GM19043 (cell line): Measurements from ENCODE around the gene CATSPERB.
"Not testable (repeated sequence)": the region's sequence is repeated elsewhere in the genome, so short reads cannot be mapped to it uniquely, and the experiment has no call there.

Source experiments
- ATAC-seq: cut with Tn5 transposase; IDR thresholded peaks from one replicate; pipeline ENCODE4 v1.9.1; 2021; ENCODE audit warnings: low read depth; ENCODE audit not compliant: unreplicated experiment

CATSPERB gene

GRCh38 chr14:91731986-91732385, at the start of gene CATSPERB:
Gene CATSPERB (minus strand): TSS chr14:91732086. CDS start chr14:91729479, 2,607 bp downstream.
- no peak for ATAC-seq

DNA sequence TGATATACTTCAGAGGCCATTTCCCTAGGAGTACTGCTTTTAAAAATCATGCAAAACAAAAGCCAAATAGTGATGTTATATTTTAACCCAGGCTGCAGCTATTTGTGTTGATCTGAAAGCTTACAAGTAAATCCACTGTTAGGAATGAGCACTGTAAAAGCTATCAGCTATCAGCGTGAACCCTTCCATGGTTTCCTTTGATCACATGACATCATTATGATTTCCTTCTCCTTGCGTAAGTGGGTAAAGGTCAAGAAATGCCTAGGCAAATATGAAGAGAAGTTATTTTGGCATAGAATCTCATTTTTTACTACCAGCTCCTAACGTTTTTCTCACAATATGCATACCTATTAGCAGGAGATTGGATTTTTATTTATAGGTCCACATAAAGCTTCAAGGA, 48.6 kb upstream of the CATSPERB start:
- no peak for ATAC-seq

- no peak for ATAC-seq
These were observed 46.3 kb upstream of the CATSPERB start for GRCh38 chr14:91778217-91778616.

DNA sequence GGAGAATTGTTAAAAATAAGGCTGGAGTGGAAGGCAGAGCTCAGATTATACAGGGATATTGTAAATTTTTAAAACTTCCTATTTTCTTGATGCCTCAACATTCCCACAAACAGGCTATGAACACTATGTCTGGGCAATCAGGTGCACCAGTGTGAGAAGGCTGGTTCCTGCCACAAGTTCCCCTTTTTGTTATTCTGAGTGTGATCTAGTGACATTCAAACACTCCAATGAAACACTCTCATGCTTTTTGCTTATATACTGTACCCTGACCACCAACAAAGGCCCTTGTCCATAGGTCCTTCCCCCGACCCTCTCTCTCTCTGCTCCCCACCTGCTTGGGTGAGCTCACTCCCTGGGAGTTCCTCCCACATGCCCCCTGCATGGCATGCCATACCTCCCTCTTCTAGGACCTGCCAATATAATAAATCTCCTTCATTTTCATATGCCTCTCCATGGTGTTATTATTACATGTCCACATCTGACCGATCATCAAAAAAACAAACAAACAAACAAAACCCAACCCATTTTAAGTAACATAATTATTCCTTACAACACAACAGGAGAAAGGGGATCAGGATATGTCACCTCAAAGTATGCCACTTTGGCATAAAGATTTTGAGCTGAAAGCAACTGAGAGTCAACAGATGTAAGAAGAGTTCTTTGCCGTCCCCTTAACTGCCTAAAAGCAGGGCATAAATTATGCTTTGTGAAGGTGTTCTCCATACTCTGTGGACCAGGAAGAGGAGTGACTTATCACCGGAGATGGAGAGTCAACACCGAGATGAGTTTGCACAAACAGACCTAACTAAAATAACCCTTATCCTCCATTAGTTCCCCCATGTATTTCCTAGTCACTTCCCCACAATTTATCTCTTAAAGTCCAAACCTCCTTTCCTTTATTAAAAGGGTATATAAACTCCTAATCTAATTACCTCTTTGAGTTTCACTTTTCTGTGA, 42.5 kb upstream of the CATSPERB start:
- no peak for ATAC-seq

DNA sequence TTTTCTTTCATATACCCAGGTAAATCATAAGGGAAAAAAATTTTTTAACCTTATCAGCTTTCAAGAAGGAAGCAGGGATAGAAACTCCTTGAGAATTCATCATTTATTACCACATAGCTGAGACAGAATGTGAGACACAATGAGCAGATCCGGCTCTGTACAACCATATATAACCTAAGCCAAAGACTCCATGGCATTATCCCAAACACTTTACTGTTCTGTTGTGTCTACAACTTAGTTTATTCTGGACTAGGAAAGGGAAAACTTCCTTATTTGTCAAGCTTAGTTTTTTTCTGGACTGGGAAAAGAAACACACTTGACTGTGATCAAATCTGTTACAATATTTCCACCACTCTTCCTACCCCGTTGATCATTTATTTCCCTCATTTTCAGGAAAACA, 38.3 kb upstream of the CATSPERB start:
- ATAC-seq, result no peak

DNA sequence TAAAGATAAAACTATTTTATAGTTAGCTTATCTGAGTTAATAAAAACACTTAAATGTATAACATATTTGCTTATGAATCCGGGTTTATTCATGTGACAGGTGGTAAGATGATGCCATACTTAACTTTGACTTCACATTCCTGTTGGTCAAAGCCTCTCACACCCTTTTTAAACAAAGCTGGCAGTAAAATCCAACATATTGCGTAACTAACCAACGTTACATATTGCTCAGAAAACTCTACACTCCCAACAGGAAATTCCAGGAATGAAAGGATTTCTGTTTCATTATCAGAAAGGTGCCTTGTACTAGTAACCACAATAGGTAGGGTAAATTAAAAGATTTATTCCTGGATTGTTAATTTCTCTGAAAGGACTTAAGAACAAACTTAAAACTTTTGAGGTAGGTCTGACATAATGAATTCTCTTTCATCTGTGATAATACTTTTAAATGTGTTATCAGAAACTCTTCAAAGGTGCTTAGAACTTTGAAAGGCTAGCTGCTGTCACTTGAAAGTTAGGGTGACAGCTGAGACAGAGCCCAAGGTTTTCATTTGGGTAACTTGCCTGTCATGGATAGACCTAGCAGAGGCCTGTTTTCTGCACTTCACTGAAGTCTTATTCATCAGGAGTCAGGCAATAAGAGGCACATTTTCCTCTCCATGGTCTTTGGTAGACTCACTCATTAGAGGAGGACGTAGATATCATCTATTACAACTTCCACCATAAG, 23.8 kb upstream of the CATSPERB start:
- no peak for ATAC-seq

GRCh38 chr14:91754819-91755218, 22.9 kb upstream of the CATSPERB start:
- no peak for ATAC-seq

DNA sequence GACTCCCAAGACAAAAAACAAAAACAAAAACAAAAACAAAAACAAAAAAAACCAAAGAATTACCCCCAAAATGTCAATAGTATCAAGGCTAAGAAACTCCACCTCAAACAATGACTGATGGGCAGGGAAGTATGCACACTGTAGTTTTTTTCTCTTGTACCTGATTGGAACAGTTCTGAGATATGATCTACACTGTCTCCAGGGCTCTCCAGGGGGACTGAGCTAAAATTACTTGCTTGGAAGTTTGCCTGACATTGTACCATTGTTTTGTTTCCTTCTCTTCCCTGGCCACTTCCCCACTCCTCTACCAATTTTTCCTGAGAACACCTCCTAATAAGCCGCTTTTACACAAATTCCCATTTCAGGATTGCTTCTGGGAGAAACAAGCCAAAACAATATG, 22.3 kb upstream of the CATSPERB start:
- no peak for ATAC-seq

- no peak for ATAC-seq
These were observed 21.7 kb upstream of the CATSPERB start for GRCh38 chr14:91753501-91754128.

DNA sequence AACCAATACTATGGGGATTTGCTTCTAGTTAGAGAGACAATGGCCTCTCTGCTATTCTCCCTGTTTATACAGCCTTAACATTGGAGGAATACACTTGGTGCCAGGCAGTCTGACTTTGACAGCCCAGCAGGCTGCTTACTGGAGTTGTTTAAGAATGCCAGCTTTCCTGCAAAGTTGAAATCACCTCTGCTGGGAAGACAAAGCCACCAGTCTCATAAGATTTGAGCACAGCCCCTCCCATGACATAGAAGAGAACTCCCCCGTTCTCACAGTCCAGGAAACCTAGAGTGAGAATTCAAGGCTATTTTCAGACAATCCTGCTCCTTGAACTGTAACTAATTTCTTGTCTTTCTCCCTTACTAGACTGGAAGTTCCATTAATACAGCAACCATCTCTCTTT, 21.1 kb upstream of the CATSPERB start:
- no peak for ATAC-seq

DNA sequence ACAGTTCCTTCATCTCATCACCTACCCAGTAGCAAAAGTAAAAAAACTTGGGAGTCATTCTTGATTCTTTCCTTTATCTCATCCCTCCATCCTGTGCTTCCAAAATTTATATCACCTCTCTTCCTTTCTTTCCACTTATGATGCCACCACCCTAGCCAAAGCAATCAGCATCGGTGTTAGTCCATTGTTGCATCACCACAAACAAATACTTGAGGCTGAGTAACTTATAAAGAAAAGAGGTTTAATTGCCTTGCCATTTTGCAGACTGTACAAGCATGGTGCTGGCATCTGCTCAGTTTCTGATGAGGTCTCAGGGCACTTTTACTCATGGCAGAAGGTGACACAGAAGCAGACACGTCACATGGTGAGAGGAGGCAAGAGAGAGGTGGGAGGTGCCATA, 19.8 kb upstream of the CATSPERB start:
- ATAC-seq, result no peak

DNA sequence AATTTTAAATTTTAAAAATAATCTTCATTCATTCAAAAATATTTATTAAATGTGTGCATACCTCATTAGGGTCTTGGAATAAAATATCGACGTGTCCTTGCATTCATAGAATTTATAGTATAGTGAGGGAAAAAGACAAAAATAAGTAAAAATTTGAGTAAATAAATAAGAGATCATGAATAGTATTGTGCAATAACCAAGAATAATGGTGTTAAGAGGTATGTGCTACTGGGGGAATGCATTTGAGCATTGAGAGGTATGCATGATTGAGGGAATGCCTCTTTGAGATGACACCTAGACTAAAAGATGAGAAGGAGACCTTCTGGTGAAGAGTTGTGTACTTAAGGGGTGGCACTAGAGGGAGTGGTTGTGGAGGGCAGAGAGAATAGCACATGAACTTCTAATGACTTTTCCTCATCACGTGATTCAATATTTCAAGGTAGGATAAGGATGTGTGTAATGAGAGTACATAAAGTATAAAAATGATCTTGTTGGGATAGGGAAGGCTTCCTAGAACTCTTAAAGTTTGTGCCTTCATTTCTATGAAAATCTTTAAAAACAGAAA, 18.8 kb upstream of the CATSPERB start:
- ATAC-seq, result no peak

DNA sequence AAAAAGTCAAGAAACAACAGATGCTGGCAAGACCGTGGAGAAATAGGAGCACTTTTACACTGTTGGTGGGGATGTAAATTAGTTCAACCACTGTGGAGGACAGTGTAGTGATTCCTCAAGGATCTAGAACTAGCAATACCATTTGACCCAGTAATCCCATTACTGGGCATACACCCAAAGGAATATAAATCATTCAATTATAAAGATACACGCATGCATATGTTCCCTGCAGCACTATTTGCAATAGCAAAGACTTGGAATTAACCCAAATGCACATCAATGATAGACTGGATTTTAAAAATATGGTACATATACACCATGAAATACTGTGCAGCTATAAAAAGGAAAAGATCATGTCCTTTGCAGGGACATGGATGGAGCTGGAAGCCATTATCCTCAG, 18.0 kb upstream of the CATSPERB start:
- ATAC-seq, result no peak

- ATAC-seq, result no peak
These were observed 16.2 kb upstream of the CATSPERB start for GRCh38 chr14:91748049-91748448.

DNA sequence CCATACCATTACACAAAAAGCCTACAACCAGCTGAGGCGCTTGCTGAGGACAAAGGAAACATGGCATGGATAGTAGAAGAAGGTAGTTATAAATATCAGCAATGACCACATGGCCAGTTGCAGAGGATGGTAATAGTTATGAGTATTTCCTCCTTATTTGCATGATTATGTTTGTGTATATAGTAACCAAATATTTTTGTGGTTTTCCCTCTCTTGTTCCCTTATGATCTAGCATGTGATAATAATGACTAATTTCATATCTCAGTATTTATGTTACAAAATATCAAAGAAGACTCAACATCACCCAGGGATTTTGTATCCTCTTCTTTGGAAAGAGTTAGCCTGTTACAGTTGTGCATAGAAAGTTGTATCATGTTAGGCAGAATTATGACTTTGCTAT, 13.5 kb upstream of the CATSPERB start:
- ATAC-seq, result no peak

DNA sequence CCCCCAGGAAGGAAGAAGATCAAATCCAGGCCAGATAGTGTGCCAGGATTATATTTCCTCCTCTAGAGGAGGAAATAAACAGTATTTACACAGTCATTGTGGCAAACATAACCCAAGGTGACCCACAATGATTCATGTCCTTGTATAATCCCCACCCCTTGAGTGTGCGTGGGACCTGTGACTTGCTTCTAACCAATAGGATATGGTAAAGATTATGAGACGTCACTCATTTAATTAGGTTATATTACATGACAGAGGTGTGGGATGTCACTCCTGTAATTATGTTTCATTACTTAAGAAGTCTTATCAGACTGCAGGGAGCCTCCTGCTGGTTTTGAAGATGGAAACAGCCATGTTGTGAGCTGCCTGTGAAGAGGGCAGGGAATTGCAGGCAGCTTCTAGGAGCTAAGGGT, 12.2 kb upstream of the CATSPERB start:
- no peak for ATAC-seq

GRCh38 chr14:91743305-91743653, 11.4 kb upstream of the CATSPERB start:
- no peak for ATAC-seq

DNA sequence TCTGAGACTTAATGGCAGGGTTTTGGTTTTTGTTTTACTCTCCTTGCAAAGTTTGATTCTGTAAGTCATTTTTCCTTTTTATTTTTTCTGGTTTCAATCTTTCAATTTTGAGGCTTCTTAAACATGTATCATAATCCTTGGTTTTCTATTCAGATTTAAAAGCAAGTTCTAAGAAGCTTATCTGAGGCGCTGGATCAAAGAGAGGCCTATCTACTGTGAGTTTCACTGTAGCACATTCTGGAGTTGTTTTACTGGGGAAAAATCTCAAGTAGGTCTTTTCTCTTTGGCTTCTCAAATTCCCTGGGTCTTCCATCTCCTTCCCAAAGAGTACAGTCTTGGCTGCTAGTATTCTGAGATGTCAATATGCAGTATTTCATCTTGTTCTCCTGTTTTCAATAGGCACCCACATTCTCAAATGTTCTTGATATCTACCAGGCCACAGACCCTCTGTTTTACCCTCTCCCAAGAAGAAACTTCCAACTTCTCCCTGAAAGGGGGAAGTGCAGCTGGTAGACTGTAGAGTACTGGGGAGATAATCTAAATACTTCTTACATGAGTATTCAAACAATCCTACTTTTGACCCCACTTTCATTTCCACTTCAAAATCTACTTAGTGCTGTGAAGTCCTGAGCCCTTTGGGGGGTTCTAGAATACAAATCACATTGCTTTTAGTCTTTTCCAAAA, 10.9 kb upstream of the CATSPERB start:
- ATAC-seq, result no peak

GRCh38 chr14:91739867-91740266, 8.0 kb upstream of the CATSPERB start:
- not testable (repeated sequence) for ATAC-seq

DNA sequence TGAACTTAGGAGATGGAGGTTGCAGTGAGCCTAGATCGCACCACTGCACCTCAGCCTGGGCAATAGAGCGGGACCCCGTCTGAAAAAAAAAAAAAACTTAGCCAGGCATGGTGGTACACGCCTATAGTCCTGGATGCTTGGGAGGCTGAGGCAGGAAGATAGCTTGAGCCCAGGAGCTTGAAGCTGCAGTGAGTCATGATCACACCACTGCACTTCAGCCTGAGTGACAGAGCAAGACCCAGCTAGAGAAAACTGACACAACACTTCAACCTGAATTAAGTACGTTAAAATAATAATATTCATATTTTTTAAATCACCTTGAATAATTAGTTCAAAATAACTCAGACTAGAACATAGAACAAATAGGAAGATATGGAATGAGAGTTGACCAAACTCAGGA, 5.7 kb upstream of the CATSPERB start:
- ATAC-seq, result no peak
